ENCODE data around the gene TRIP12.
"Not testable (repeated sequence)": the region's sequence is repeated elsewhere in the genome, so short reads cannot be mapped to it uniquely, and the experiment has no call there.

Gene TRIP12

DNA sequence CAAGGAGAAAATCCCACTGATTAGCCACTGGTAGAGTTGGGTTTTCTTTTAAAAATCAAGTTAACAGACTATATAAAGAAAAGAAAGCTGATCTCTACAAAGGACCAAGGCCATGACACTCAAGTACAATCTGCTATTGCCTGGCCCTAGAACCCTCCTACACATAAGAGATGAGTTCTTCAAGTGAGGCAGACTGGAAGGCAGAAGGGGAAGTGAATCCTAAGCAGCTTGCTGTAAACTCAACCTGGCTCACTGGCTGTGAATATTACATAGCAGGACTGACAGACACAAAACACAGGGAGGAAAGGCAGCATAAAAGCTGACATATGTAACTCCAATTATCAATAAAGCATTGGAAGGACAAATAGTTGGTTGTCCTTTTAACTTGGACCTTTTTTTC is 65.4 kb downstream of the TRIP12 start:
- DNase-seq (ENCODE audit: low read depth, low spot score): no peak
- TF ChIP-seq, protein P1, sequence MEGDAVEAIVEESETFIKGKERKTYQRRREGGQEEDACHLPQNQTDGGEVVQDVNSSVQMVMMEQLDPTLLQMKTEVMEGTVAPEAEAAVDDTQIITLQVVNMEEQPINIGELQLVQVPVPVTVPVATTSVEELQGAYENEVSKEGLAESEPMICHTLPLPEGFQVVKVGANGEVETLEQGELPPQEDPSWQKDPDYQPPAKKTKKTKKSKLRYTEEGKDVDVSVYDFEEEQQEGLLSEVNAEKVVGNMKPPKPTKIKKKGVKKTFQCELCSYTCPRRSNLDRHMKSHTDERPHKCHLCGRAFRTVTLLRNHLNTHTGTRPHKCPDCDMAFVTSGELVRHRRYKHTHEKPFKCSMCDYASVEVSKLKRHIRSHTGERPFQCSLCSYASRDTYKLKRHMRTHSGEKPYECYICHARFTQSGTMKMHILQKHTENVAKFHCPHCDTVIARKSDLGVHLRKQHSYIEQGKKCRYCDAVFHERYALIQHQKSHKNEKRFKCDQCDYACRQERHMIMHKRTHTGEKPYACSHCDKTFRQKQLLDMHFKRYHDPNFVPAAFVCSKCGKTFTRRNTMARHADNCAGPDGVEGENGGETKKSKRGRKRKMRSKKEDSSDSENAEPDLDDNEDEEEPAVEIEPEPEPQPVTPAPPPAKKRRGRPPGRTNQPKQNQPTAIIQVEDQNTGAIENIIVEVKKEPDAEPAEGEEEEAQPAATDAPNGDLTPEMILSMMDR (IDR thresholded peaks at IDR 0.05; ENCODE audit: low read depth, low read length): no peak
- in situ Hi-C loops (cut with HindIII; ENCODE audit: low sequenced_read_pairs): no loop called here
- no peak overlapping the region for H3K4me3 ChIP-seq (ENCODE audit: low read depth, low read length)

- no peak overlapping the region for H3K4me3 ChIP-seq (ENCODE audit: low read depth, low read length)
- in situ Hi-C loops (cut with HindIII; ENCODE audit: low sequenced_read_pairs): no loop called here
- TF ChIP-seq, protein P1 (IDR thresholded peaks at IDR 0.05; ENCODE audit: low read depth, low read length): no peak
- no peak for DNase-seq (ENCODE audit: low read depth, low spot score)
Observed at GRCh38 chr2:229855116-229855515, 66.7 kb downstream of the TRIP12 start.

DNA sequence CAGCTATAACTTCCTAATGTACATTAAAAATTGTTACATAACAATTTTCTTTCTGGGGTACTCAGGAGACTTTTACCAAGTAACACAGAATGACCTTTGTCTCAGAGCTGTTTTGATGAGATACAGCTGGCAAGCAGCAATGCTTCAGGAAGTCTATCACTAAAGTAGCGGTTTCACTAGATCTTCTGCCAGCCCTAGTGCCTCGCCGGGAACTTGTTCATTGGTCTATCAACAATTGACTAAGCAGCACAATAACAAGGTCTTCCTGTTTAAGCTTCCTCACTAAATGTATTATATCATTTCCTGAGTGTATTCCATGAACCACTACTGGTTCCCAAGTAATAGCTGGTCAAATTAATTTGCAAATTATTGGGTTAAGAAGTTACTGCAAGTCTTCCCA is 69.2 kb downstream of the TRIP12 start:
- in situ Hi-C loops (cut with HindIII; ENCODE audit: low sequenced_read_pairs): no loop called here
- TF ChIP-seq, protein P1 (IDR thresholded peaks at IDR 0.05; ENCODE audit: low read depth, low read length): no peak
- peak; percentile 62 for DNase-seq (ENCODE audit: low read depth, low spot score)
- no peak overlapping the region for H3K4me3 ChIP-seq (ENCODE audit: low read depth, low read length)

DNA sequence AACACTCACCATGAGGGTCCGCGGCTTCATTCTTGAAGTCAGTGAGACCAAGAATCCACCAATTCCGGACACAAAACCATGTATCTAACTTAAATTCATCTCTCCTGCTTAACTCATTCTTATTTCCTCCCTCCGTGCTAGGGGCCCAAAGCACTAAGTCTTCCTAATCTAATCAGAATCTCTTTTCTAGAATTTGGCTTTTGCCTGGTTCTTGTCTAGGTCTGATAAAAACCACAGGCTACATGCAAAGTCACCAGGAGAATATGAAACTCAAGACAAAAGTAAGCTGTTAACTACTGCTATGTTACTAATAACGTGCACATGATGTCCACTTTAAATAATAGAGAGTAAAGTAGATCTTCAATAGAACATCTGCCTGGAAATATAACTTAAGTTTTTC is 69.9 kb downstream of the TRIP12 start:
- in situ Hi-C loops (cut with HindIII; ENCODE audit: low sequenced_read_pairs): no loop called here
- no peak for DNase-seq (ENCODE audit: low read depth, low spot score)
- no peak overlapping the region for H3K4me3 ChIP-seq (ENCODE audit: low read depth, low read length)
- TF ChIP-seq, protein P1 (IDR thresholded peaks at IDR 0.05; ENCODE audit: low read depth, low read length): no peak

DNA sequence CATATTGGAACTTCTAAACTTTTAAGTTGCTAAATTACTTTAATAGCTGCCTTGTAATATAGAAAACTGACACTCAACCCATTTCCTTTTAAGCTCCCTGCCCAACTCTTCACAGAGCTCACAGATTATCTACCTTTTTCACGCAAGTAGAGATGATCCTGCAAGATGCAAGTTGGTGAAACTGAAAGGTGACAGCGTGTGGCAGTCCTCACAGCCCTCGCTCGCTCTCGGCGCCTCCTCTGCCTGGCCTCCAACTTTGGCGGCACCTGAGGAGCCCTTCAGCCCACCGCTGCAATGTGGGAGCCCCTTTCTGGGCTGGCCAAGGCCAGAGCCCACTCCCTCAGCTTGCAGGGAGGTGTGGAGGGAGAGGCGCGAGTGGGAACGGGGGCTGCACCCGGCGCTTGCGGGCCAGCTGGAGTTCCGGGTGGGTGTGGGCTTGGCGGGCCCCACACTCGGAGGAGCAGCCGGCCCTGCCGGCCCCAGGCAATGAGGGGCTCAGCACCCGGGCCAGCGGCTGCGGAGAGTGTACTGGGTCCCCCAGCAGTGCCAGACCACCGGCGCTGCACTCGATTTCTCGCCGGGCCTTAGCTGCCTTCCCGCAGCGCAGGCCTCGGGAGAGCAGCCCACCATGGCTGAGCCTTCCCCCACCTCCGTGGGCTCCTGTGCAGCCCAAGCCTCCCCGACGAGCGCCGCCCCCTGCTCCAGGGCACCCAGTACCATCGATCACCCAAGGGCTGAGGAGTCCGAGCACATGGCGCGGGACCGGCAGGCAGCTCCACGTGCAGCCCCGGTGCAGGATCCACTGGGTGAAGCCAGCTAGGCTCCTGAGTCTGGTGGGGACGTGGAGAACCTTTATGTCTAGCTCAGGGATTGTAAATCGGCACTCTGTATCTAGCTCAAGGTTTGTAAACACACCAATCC is 71.2 kb downstream of the TRIP12 start:
- DNase-seq (ENCODE audit: low read depth, low spot score); in situ Hi-C loops (cut with HindIII; ENCODE audit: low sequenced_read_pairs); H3K4me3 ChIP-seq (ENCODE audit: low read depth, low read length): not testable (repeated sequence)

DNA sequence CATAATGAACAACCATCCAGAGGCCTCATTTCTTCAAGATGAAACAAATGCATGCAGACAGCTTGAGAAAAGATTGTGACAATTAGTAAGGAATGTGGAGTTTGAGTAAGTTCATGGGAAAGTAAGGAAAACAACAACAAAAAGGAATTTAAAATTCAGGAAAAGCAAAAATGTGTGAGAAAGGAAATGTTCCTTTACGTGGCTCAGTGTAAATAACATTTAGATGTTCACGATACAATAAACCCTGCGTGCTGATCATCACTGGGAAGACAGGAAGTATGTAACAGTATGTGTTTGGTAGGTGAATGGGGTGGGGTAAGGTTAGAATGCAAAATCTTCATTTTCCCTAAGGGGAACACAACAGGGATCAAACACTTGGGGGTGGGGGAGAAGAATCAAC is 72.7 kb downstream of the TRIP12 start:
- TF ChIP-seq, protein P1 (IDR thresholded peaks at IDR 0.05; ENCODE audit: low read depth, low read length): no peak
- no peak for DNase-seq (ENCODE audit: low read depth, low spot score)
- in situ Hi-C loops (cut with HindIII; ENCODE audit: low sequenced_read_pairs): no loop called here
- no peak overlapping the region for H3K4me3 ChIP-seq (ENCODE audit: low read depth, low read length)

DNA sequence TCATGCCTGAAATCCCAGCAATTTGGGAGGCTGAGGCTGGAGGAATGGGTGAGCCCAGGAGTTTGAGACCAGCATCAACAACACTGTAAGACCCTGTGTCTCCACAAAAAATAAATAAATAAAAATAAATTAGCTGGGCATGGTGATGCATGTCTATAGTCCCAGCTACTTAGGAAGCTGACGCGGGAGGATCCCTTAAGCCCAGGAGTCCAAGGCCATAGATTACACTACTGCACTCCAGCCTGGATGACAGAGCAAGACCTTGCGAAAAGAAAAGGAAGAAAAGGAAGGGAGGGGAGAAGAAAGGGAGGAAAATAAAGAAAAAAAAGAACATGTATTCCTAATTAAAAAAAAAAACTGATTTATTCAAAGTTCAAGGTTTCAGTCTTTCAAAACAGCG is 78.2 kb downstream of the TRIP12 start:
- in situ Hi-C loops (cut with HindIII; ENCODE audit: low sequenced_read_pairs): no loop called here

More for the DNA sequence above, 78.2 kb downstream of the TRIP12 start:
- H3K4me3 ChIP-seq (ENCODE audit: low read depth, low read length): no peak overlapping the region
- TF ChIP-seq, protein P1 (IDR thresholded peaks at IDR 0.05; ENCODE audit: low read depth, low read length): no peak
- no peak for DNase-seq (ENCODE audit: low read depth, low spot score)

Data from astrocyte of the spinal cord (primary cell).